ENCODE measurements around the gene GET3. TPM values are rescaled to one million over a fixed set of nuclear protein-coding genes. Genes with fewer than 3 reads are reported as not detected.

GET3 gene
- total RNA-seq, 1 donor from 2014 or later = 66.0 TPM

GRCh38 chr19:12727745-12728433 is 9.4 kb upstream of the GET3 start:
- TF ChIP-seq, protein P1, sequence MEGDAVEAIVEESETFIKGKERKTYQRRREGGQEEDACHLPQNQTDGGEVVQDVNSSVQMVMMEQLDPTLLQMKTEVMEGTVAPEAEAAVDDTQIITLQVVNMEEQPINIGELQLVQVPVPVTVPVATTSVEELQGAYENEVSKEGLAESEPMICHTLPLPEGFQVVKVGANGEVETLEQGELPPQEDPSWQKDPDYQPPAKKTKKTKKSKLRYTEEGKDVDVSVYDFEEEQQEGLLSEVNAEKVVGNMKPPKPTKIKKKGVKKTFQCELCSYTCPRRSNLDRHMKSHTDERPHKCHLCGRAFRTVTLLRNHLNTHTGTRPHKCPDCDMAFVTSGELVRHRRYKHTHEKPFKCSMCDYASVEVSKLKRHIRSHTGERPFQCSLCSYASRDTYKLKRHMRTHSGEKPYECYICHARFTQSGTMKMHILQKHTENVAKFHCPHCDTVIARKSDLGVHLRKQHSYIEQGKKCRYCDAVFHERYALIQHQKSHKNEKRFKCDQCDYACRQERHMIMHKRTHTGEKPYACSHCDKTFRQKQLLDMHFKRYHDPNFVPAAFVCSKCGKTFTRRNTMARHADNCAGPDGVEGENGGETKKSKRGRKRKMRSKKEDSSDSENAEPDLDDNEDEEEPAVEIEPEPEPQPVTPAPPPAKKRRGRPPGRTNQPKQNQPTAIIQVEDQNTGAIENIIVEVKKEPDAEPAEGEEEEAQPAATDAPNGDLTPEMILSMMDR (IDR thresholded peaks at IDR 0.05; ENCODE audit: unreplicated experiment) = no peak
- no peaks in the 10 kb centered on the region for H3K27me3 Mint-ChIP-seq
- peaks cover 11% of the 10 kb centered on the region for H3K36me3 Mint-ChIP-seq (ENCODE audit: insufficient read depth)
- no peak for DNase-seq (ENCODE audit: low spot score, unreplicated experiment)
- no peak overlapping the region for H3K27ac Mint-ChIP-seq
- no peaks in the 10 kb centered on the region for H3K9me3 Mint-ChIP-seq (ENCODE audit: low read depth)
- no peak overlapping the region for H3K4me3 Mint-ChIP-seq (ENCODE audit: low read depth)
- peaks cover 10% of the 10 kb centered on the region for H3K4me1 Mint-ChIP-seq (ENCODE audit: low read depth)

GRCh38 chr19:12730064-12730463 is 7.2 kb upstream of the GET3 start:
- Mint-ChIP-seq H3K27me3 (no peaks in the 10 kb centered on the region), H3K36me3 (ENCODE audit: insufficient read depth) (peaks cover 13% of the 10 kb centered on the region), H3K9me3 (ENCODE audit: low read depth) (no peaks in the 10 kb centered on the region), H3K4me1 (ENCODE audit: low read depth) (peaks cover 15% of the 10 kb centered on the region), H3K27ac (no peak overlapping the region), H3K4me3 (ENCODE audit: low read depth) (no peak overlapping the region)
- TF ChIP-seq, protein P1 (IDR thresholded peaks at IDR 0.05; ENCODE audit: unreplicated experiment) = no peak
- DNase-seq (ENCODE audit: low spot score, unreplicated experiment) = no peak

DNA sequence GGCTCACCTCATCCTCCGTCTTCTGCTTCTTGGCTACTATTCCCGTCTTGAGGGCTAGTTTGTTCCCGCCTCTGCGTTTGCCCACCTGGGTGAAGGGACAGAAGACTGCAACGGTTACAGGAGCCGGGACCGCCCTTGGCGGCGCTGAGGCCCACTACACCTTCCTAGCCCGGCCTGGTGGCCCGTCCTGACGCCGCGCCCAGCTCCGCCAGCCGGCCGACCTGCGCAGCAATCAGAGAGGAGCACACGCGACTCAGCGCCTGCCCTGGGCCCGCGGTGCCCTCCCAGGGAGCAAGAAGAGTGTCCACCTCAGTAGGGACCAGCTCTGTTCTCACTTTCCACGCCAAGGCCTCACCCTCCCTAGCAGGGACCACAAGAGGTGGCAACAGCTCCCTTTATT is 6.0 kb upstream of the GET3 start:
- Mint-ChIP-seq H3K36me3 (ENCODE audit: insufficient read depth) (peaks cover 13% of the 10 kb centered on the region), H3K9me3 (ENCODE audit: low read depth) (no peaks in the 10 kb centered on the region), H3K4me1 (ENCODE audit: low read depth) (peaks cover 15% of the 10 kb centered on the region), H3K4me3 (ENCODE audit: low read depth) (no peak overlapping the region), H3K27ac (no peak overlapping the region), H3K27me3 (no peaks in the 10 kb centered on the region)
- TF ChIP-seq, protein P1 (IDR thresholded peaks at IDR 0.05; ENCODE audit: unreplicated experiment) = no peak
- no peak for DNase-seq (ENCODE audit: low spot score, unreplicated experiment)

DNA sequence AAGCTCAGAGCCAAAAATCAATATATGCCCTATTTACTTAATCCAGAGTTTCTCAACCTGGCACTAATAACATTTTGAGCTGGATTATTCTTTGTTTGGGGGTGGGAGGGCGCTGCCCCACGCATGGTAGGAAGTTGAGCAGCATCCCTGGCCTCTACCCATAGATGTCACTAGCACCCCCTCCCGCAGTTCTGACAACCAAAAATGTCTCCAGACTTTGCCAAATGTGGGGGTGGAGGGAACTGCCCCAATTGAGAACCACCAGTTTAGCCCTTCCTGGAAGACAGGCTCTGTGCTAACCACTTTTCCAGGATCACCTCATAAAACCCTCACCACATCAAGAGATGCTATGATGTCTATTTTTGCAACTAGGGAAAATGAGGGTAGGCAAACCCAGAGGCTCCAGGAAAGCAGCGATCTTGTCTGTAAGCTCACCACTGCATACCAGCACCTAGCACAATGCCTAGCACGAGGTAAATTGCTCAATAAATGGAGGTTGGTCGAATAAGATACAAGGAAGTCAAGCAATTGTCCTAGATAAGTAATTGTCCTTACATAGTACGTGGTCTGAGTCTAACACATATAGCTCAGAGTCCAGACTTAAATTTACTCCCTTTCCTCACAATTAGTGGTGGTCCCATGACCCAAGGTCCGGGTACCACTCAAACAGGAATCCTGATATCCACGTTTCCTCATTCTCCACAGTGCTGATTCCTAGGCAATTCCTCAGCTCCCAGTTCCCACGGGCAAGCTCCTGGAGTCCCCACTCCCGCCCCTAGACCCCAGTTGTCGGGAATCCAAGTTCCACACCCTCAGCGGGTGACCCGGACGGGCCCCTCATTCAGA is 3.7 kb upstream of the GET3 start:
- TF ChIP-seq, protein P1 (IDR thresholded peaks at IDR 0.05; ENCODE audit: unreplicated experiment) = peak; percentile 28
- peaks cover 25% of the 10 kb centered on the region for H3K4me1 Mint-ChIP-seq (ENCODE audit: low read depth)
- H3K4me3 Mint-ChIP-seq (ENCODE audit: low read depth) = peak overlapping the region; percentile 93
- no peak for DNase-seq (ENCODE audit: low spot score, unreplicated experiment)
- H3K9me3 Mint-ChIP-seq (ENCODE audit: low read depth) = no peaks in the 10 kb centered on the region
- peak overlapping the region; percentile 97 for H3K27ac Mint-ChIP-seq
- no peaks in the 10 kb centered on the region for H3K27me3 Mint-ChIP-seq
- peaks cover 13% of the 10 kb centered on the region for H3K36me3 Mint-ChIP-seq (ENCODE audit: insufficient read depth)

GRCh38 chr19:12737835-12738351 is 596 bp downstream of the GET3 start:
- Mint-ChIP-seq H3K27me3 (no peaks in the 10 kb centered on the region), H3K36me3 (ENCODE audit: insufficient read depth) (peaks cover 13% of the 10 kb centered on the region), H3K9me3 (ENCODE audit: low read depth) (no peaks in the 10 kb centered on the region), H3K4me3 (ENCODE audit: low read depth) (peak overlapping the region; percentile 100), H3K27ac (peak overlapping the region; percentile 99), H3K4me1 (ENCODE audit: low read depth) (peaks cover 21% of the 10 kb centered on the region)
- no peak for DNase-seq (ENCODE audit: low spot score, unreplicated experiment)
- TF ChIP-seq, protein P1 (IDR thresholded peaks at IDR 0.05; ENCODE audit: unreplicated experiment) = no peak
